ENCODE data around the gene MED17. TPM values are rescaled to one million over a fixed set of nuclear protein-coding genes. Genes with fewer than 3 reads are reported as not detected.

Gene MED17
- total RNA-seq, 1 donor from 2014 or later: 51.4 TPM

DNA sequence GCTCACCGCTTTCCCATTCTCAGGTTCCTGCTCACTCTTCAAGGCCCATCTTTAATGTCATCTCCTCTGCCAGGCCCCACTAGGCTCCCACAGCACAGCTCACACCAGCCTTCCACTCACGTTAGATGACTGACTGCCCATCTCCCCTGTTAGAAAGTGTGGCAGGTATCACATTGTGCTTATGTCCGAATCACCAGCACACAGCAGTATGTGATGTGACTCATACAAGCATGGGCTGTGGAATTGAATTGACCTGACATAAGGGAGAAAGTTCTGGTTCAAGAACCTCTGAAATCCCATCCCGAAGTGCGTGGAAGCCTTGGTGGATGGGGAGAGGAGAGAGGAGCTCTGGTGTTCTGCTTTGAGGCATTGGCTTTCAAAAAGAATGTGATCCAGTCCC is 59.8 kb downstream of the MED17 start:
- TF ChIP-seq, protein P1, sequence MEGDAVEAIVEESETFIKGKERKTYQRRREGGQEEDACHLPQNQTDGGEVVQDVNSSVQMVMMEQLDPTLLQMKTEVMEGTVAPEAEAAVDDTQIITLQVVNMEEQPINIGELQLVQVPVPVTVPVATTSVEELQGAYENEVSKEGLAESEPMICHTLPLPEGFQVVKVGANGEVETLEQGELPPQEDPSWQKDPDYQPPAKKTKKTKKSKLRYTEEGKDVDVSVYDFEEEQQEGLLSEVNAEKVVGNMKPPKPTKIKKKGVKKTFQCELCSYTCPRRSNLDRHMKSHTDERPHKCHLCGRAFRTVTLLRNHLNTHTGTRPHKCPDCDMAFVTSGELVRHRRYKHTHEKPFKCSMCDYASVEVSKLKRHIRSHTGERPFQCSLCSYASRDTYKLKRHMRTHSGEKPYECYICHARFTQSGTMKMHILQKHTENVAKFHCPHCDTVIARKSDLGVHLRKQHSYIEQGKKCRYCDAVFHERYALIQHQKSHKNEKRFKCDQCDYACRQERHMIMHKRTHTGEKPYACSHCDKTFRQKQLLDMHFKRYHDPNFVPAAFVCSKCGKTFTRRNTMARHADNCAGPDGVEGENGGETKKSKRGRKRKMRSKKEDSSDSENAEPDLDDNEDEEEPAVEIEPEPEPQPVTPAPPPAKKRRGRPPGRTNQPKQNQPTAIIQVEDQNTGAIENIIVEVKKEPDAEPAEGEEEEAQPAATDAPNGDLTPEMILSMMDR (IDR thresholded peaks at IDR 0.05; ENCODE audit: insufficient read depth, low read length, poor library complexity, severe bottlenecking): no peak
- no peak overlapping the region for H3K4me3 ChIP-seq (ENCODE audit: low read depth, low read length)
- peak; percentile 25 for DNase-seq (ENCODE audit: low read depth)
- no peaks in the 10 kb centered on the region for H3K27me3 ChIP-seq (ENCODE audit: control insufficient read depth, insufficient read depth, low read length)
- H3K36me3 ChIP-seq (ENCODE audit: control insufficient read depth, insufficient read depth, low read length): no peaks in the 10 kb centered on the region

DNA sequence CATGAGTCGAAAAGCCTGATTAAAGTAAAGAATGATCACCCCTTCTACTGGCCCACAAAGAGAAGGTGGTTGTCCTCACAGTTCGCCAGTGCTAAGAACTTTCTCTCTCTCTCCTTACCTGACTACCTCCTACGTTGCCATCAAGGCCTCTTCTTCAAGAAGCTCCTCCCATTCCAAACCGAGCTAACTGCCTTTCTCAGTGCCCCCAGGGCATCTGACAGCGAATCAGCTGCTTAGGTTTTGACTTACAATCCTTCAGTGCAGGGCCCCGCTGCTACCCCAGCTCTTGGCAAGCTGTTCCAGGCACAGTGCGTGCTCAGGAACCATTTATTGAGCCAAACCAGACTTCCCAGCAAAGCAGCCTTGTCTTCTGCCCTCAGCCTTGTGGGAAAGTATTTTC is 60.5 kb downstream of the MED17 start:
- TF ChIP-seq, protein P1 (IDR thresholded peaks at IDR 0.05; ENCODE audit: insufficient read depth, low read length, poor library complexity, severe bottlenecking): no peak
- DNase-seq (ENCODE audit: low read depth): no peak
- no peaks in the 10 kb centered on the region for H3K27me3 ChIP-seq (ENCODE audit: control insufficient read depth, insufficient read depth, low read length)
- no peaks in the 10 kb centered on the region for H3K36me3 ChIP-seq (ENCODE audit: control insufficient read depth, insufficient read depth, low read length)
- no peak overlapping the region for H3K4me3 ChIP-seq (ENCODE audit: low read depth, low read length)

DNA sequence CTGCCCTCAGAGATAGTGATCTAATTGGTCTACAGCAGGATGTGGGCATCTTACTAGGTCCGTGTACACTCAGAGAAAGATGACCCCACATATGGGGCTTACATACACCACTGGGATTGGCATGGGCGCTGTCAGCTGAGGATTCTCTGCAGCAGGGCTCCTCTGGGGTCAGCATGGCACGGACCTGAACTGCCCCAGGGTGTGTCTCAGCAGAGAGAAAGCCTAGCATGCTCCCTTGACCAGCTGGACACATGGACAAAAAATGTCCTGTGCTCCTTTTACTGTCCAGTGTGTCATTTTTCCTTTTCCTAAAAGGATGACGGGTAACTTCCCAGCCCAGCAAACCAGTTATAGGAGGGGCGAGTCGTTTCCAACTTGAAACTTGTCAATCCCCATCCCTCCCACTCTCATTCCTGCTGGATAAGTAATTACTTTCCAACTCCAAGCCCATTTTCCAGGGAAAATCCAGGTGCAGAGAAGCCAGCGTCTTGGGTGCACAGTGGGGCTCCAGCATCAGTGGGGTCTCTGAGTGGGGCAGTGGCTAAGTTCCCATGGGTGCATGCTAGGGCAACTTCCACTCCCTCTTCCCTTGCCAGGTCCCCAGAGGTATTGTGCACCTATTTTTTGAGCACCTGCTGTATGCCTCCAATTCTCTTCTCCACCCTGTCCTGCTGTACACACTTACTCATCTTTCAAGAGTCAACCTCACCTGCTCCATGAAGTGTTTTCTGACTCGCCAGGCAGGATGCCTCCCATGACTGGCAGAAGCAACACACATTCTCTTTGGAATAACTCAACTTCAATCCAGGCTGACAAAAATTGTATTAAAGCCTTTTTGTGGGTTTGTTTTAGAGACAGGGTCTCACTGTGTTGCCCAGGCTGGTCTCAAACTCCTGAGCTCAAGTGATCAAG is 61.4 kb downstream of the MED17 start:
- DNase-seq (ENCODE audit: low read depth): no peak
- TF ChIP-seq, protein P1 (IDR thresholded peaks at IDR 0.05; ENCODE audit: insufficient read depth, low read length, poor library complexity, severe bottlenecking): no peak
- Histone ChIP-seq H3K27me3 (ENCODE audit: control insufficient read depth, insufficient read depth, low read length) (no peaks in the 10 kb centered on the region), H3K4me3 (ENCODE audit: low read depth, low read length) (no peak overlapping the region), H3K36me3 (ENCODE audit: control insufficient read depth, insufficient read depth, low read length) (no peaks in the 10 kb centered on the region)

DNA sequence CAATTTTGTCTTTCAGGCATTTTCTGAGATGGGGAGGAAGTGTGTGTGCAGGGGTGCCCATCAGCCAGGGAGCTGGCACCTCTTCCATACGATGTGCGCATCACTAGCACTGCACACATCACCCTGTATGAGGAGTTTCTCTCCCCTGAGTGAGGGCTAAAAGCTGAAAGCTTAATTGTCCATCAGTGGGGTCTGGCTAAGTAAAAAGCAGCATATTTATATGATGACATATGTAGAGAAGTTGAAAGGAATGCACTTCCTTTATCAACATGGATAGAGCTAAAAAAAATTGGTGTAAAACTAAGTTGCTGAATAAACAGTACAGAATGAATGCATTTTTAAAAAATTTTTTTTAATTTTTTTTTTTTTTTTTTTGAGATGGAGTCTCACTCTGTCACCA is 62.3 kb downstream of the MED17 start:
- Histone ChIP-seq H3K4me3 (ENCODE audit: low read depth, low read length) (no peak overlapping the region), H3K36me3 (ENCODE audit: control insufficient read depth, insufficient read depth, low read length) (no peaks in the 10 kb centered on the region), H3K27me3 (ENCODE audit: control insufficient read depth, insufficient read depth, low read length) (no peaks in the 10 kb centered on the region)
- TF ChIP-seq, protein P1 (IDR thresholded peaks at IDR 0.05; ENCODE audit: insufficient read depth, low read length, poor library complexity, severe bottlenecking): no peak
- DNase-seq (ENCODE audit: low read depth): no peak

DNA sequence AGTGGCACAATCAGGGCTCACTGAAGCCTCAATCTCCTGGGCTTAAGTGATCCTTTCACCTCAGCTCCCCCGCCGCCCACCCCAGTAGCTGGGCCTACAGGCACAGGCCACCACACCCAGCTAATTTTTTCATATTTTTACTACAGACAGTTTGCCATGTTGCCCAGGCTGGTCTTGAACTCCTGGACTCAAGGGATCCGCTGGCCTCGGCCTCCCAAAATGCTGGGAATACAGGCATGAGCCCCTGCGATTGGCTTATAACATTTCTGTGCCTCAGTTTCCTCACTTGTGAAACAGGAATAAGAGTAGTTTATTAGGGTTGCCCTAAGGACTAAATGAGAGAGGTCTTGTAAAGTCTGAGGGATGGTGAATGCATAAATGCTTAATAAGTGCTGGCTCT is 65.1 kb downstream of the MED17 start:
- Histone ChIP-seq H3K27me3 (ENCODE audit: control insufficient read depth, insufficient read depth, low read length) (no peaks in the 10 kb centered on the region), H3K36me3 (ENCODE audit: control insufficient read depth, insufficient read depth, low read length) (no peaks in the 10 kb centered on the region), H3K4me3 (ENCODE audit: low read depth, low read length) (no peak overlapping the region)
- TF ChIP-seq, protein P1 (IDR thresholded peaks at IDR 0.05; ENCODE audit: insufficient read depth, low read length, poor library complexity, severe bottlenecking): no peak
- no peak for DNase-seq (ENCODE audit: low read depth)

Data from kidney epithelial cell (primary cell).